HG02642 (cell line): ENCODE data around the gene CRYBG3.
A peak's percentile ranks its signal among the peaks of the same experiment; 100 is the strongest.

Source experiments
- ATAC-seq: cut with Tn5 transposase; IDR thresholded peaks from one replicate; pipeline ENCODE4 v1.9.1; 2021; ENCODE audit warnings: mild to moderate bottlenecking; ENCODE audit not compliant: unreplicated experiment, poor library complexity

The CRYBG3 gene

DNA sequence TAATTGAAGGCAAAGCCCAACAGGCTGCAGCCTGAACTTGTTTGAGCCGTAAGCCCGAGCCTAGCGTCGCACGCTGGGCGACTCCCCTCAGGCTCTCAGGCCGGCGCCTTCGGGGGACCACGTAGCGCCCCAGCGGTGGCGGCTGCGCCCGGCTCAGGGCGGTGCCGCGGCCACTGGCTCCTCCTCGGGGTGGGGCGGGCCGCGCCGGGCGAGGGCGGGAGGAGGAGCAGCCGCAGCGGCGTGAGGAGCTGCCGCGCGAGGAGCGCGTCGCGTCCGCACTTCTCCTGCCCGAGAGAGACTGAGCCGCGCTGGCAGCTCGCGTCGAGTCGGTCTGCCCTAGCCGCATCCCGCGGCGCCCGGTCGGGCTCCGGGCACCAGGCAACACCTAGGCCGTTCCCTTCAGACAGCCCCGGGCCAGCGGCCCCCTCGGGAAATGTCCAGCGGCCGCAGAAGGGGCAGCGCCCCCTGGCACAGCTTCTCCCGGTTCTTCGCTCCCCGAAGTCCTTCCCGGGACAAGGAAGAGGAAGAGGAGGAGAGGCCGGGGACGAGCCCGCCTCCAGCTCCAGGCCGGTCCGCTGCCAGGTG lies at the start of gene CRYBG3:
CRYBG3 (plus strand) TSS at position 238 of the 585 bp plus-strand sequence; CDS start at position 434, 196 bp downstream.
- ATAC-seq, result peak; percentile 99

DNA sequence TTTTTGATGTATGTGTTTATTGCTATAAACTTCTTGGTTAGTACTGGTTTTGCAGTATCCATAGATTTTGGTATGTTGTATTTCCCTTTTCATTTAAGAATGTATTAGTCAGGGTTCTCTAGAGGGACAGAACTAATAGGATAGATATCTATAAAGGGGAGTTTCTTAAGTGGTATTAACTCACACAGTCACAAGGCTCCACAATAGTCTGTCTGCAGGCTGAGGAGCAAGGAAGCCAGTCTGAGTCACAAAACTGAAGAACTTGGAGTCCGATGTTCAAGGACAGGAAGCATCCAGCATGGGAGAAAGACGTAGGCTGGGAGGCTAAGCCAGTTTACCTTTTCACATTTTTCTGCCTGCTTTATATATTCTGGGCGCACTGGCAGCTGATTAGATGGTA lies 48.9 kb upstream of the CRYBG3 start:
- no peak for ATAC-seq

DNA sequence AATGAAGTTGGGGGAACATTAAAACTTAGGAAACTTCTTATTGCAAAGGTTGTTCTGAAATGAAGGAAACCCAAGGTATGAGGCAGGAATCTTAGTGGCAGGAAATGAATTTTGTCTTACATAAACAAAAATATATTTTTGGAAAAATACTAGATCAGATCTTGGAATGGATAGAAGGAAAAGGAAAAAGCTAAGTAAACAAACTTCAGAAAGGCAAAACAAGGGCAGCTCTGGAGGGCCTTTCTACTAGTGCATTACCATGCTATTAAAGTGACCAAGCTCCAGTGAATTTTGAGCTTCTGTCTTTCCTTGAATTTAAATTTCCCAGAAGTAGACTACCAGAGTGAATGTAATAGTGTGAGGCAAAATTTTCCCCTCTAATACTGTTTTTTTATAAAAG lies 43.7 kb upstream of the CRYBG3 start:
- no peak for ATAC-seq

DNA sequence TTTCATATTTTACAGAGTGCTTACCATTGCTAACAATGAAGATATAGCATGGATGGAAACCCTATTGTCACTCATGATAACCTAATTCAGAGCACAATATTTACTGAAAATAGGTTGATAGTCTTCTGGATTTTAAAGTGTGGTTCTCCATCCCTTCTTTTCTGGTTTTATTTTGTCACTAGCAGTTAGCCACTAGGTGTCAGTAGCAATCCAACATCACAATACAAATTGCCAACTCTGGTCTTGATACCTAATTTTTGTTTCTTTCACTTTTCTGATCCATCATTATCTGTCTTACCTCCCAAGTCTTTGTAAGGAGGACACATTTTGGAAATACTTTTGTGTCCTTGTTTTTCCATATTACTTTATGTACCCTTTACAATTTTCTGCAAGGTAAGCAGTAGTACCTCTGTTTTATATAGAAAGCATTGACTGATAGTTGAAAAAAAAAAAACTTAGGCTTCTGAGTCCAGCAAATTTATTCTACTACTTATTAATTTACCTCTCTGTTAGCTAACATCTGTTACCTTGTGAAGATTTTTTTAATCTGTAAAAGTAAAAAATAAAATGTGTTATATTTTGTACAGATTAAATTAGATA lies 28.3 kb upstream of the CRYBG3 start:
- ATAC-seq, result no peak

DNA sequence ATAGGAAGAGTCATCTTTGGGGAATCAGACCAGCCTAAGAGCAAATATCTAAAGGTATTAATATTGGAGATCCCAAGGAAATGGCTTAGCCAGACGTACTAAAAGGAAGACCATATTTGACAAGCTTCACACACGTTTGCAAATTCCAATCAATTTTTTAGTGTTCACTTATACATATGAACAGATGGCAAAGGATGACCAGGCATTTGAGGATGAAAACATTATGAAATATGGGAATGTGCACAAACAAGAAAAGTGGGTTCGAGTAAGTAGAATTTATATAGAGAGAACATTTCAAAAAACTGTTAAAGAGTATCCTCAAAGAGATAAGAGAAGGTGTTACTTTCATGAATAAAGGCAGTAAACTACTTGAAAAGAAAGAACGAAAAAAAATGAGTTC lies 25.9 kb upstream of the CRYBG3 start:
- no peak for ATAC-seq

DNA sequence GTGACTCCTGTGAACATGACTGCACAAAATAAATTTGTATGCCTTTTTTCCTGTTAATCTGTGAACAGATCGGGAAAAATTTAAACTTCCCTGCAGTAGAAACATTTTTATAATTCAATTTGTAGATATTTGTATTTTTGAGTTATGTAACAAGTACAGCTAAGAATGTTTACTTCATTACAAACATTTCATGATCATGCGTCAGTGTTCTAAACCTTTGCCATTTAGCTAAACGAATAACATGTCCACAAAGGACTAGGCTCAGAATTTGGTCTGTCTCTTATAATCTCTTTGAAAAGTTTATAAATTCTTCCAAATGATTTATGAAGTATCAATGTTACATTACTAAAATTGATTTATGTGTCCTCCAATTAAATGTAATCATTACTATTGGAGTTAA lies 17.3 kb upstream of the CRYBG3 start:
- no peak for ATAC-seq

DNA sequence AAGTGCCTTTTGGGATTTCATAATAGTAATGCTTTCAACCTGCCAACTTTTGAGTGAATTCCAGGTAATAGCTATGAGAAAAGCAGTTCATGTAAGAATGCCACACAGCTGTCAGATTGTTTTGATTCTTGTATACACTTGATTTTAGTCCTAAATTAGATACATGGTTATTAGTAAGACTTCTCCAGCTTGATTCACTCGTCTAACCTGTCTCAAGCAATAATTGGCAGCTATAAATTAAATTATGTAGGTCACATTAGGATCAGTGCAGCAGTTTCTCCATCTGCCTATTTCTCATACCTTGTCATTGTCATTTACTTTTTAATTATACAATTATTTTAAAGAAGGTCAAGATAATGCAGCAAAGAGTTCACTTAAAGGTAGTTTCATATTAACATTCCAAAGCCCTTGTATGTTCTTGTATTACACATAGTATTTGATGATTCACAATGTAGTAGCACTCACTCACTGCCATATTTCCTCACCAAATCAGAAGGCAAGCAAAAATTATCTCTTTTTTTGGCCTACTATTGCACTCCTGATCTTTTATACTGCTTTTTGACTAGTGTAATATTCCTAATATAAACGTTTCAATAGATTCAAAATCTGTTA lies 10.9 kb upstream of the CRYBG3 start:
- no peak for ATAC-seq

DNA sequence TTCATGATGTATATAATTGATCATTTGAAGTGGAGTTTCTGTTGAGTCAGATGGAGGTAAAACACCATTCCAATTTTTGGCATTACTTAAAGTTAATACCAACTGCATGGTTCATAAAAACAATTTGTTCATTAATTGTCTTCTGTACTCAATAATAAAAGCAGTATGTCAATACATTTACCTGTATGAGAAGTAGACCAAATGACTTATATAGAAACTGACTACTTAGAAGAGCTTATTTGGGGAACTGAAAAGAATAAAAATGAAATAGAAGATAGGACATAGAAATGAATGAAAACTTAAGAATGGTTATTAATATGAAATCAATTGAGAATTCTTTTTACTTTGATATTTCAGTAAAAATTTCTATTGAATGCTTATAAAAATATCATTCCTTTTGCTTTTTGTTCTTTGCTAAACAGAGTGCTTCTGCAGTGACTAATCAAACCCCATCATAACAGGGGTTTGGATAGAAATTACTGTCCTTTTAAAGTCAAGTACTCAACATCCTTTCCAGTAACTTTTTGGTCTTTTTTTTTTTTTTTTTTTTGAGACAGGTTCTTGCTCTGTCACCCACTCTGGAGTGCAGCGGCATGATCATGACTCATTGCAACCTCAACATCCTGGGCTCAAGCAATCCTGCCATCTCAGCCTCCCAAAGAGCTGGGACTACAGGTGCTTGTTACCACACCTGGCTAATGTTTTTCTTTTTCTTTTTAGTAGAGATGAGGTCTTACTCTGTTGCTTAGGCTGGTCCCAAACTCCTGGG lies 6.5 kb upstream of the CRYBG3 start:
- ATAC-seq, result no peak

DNA sequence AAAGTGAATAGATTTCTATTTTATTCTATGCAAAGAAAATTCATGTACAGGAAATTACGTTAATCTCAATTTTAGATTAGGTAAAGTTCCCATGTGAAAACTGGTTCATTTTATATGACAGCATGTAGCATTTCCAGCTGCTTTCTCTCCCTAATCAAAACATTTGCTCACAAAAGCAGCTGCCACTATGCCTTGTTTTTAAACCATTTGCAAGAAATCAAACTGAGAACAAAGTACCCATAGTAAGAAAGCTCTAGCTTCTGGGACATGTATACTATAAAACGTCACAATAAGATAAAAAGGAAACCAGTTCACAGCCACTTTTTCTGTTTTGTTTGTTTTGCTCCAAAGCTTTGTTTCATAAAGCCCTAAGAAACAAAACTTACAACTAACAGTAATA lies 5.0 kb upstream of the CRYBG3 start:
- ATAC-seq, result no peak

DNA sequence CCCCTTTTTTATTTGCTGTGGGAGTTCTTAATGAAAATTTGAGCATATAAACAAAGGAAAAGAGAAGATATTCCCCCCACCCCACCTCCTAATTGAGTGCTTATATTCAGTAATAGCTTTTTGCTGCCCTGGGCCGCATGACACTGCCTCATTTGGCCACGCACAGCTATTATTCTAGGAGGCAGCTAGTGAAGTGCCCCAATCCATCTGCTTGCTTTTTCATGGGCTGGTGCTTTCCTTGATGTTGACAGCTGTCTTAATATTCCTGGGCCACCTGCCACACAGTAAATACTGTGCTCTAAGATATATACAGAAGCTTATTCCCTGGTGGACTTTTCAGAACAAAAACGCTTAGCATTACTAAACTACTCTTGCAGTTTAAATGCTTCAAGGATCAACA lies 3.8 kb upstream of the CRYBG3 start:
- no peak for ATAC-seq

DNA sequence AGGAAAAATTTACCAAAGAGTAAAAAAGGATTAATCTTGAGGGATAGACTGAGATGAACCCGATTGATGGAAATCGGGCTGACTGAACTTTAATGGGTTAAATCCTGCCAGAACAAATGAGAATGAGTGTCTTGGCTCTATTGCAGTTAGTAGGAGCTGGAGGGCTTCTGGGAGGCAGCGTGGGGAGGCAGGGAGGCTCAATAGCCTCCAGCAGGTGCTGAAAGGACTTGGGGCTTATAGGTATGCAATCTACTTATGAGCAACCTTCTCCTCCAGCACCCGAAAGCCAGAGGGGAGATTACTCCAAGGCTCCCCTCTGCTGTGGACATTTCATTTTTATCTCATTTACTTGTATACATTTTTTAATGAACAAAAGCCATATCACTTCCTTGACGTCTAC lies 1.0 kb upstream of the CRYBG3 start:
- ATAC-seq, result no peak

DNA sequence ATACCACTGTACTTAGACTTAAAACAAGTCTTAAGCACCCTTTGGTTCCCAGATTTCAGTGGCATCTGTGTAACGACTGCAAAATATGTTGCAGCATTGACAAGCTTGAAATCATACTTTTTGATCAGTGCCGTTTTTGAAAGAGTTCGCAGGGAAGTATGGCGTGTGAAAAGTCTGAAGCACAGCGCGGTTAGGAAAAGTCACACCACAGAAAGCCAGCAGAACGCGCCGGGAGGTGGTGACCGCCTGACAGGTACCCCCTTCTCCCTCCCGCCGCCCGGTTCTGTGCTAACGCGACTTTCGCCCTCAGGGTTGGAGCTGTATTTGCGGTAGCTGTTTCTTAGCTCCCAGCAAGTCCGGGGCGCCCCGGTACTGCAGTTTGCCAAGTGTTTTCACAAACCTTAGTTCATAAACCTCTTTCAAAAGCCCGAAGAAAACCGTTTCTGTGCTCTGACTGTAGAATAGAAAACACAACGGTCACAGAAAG lies 481 bp upstream of the CRYBG3 start:
- ATAC-seq, result peak; percentile 49

DNA sequence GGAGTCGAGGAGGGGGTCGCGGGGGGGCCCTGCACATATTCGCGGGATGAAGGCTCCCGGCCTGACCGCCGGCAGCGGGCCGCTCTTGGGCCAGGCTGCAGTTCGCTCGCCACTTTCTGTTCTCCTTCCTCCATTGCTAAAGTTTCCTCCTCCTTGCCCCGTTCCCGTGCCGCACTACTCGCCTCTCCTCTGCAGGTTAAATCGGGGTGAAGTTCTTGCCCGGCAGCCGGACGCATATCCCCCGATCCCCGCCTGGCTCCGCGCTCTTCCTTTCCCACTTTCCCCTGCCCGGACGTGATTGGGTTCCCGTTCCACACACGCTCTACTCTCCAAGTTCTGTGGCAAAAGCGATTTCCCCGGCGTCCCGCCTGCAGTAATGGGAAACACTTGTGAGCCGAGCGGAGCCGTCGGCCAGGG lies 556 bp downstream of the CRYBG3 start:
- peak; percentile 27 for ATAC-seq

DNA sequence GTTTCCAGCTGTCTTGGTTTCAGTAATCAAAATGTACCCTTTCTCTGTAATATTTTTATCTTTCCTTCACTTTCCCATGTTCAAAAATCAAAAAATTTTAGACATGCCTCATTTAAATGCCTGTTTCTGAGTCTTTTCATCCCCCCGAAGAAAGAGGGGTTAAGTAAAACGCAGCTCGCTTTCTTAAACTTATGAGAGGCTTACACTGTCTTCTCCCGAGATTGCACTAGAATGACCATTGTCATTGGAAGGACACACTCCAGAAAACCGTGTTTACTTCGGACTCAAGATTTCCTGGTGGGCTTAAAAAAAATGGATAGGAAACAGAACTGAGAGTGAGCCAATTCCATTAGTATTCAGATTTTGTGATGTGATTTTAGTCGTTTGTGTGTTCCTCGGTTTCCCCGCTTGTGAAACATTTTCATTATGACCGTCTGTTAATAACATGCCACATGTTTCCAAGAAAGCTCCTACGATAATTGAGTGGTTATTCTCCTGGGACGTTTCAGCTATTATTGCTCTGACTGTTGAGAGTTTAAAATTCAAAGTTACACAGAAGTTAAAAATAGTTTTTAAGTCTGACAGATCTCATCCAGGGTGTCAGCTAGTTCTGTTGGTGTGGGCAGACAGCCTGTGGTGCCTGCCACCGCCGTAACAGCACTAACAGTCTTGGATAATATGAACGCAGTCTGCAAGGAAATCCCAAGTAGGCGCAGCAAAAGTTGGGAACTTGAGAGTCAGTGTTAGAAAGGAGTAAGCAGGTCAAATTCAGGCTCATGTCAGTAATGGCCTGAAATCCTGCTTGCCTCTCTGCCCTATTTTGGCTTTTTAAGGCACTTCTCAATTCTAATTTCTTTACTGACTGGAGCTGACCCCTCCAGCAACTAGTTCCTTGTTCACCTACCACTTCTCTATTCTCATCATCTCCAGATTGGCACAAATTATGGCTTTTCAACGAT lies 1.5 kb downstream of the CRYBG3 start:
- ATAC-seq, result no peak

DNA sequence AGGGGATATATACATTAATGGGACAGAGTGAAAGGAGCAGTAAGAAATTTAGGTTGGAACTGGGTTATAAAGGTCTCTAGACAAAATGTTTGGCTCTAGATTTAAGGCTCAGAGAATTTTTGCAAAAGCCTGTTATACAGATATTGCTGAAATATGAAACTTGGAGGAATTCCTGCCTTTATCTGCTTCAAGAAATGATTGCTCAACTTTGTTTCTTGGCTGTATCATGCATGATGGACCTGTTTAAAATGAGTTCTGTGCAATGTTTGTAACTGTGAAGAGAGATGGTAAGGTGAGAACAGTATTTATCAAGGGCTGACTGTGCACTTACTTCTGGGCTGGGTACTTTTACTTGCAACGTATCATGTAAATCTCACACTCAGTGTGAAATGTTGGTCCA lies 3.3 kb downstream of the CRYBG3 start:
- no peak for ATAC-seq

DNA sequence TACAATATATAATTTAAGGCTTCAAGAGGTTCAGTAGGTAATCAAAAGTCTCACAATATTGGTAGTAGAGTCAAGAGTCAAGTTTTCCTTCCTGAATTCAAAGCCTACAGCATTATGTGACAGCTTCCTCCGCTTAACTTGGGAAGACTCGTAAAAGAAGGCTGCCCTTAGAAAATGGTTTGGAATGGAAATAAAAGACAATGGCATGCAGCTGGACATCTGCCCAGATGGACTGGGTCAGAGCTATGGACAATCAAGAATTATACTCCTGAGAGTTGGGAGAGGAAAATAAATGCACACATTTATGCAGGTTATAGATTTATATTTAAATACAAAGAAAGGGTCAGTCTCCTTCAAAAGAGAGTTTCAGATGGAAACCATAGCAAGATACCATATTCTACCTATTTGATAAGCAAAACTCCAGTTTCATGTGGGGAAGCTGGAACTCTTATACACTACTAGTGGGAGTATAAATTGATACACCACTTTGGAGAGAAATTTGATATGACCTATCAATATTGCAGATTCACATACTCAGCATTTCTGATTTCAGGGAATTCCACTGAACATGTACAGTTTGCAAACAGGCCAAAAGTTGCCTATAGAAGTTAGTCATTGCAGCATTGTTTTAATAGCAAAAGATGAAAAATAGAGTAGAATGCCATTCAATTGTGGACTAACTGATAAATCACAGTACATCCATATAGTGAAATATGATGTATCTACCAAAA lies 6.1 kb downstream of the CRYBG3 start:
- ATAC-seq, result no peak

DNA sequence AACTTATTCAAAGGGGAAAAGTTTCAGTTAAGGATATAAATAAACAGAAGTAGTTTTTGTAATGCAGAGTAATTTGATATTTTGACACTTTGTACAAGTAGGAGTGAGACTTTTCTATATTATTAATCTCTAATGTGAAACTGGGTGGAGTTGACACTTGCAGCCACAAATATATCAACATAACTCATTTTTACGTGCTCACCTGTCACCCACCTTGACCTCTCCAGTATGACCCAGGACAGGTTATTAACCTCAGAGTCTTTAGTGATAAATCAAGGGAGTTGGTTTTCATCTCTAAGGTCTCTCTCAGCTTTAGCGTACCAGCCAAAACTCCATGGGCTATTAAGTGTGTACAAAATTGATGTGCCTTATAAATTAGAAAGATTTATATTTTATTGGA lies 7.4 kb downstream of the CRYBG3 start:
- ATAC-seq, result no peak

DNA sequence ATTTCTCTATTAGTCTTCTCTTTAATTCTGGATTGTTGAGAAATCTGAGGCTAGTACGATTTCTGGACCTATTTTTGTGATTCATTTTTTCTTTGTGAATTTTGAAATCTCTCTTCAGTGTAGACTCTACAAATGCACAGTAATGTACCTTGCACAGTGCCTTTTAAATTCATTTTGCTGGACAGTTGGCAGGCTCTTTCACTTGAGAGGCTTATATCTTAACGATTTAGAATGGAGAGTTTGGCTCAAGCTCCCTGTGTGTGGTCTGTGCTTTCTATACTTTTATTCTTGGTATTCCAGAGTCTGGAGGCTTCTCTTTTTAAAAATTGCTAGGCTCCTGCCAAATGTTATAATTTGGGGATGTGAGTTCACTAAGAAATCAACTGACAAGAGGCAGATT lies 8.8 kb downstream of the CRYBG3 start:
- no peak for ATAC-seq

DNA sequence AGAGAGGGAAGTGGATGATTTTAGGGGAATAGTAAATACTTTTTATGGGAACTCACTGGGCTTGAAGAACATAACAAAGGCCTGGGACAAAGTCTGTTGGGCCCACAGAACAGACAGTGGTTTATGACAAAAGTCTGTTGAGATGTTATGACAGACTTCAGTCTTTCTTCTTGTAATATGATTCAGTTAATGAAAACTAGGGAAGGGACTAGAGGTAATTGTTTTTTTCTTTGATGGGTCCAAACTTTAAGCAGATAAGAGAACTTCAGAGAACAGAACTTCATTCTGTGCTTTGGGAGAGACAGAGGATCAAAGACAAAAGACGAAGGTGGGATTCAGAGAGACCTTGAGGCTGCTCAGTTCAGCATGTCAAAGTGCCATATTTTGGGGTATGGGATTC lies 9.3 kb downstream of the CRYBG3 start:
- no peak for ATAC-seq
